Peyer's patch (tissue), 4 donors: ENCODE measurements around the gene KRTAP10-5. TPM values are rescaled to one million over a fixed set of nuclear protein-coding genes. Genes with fewer than 3 reads are reported as not detected.

Source experiments
- DNase-seq, 3 donors: peaks; one replicate each; pipeline ENCODE4 v3.0.0-alpha.2; 2017 to 2019
- H3K27ac ChIP-seq, 4 donors: fragments of 200-600 bp; sonication (generic); one replicate each; pipeline ENCODE4 v1.5.1; 2016 to 2019
- H3K27me3 ChIP-seq, 2 donors: fragments of 200-600 bp; sonication (generic); one replicate each; pipeline ENCODE4 v1.5.1; 2019
- H3K36me3 ChIP-seq, 3 donors: fragments of 200-600 bp; sonication (generic); one replicate each; pipeline ENCODE4 v1.5.1; 2016 to 2019
- H3K4me1 ChIP-seq, 4 donors: fragments of 200-600 bp; sonication (generic); one replicate each; pipeline ENCODE4 v1.5.1; 2016 to 2019
- H3K4me3 ChIP-seq, 4 donors: fragments of 200-600 bp; sonication (generic); 1 replicate in 3 of 4; 2 replicates in 1 of 4; pipeline ENCODE4 v1.5.1; 2016 to 2019; ENCODE audit warnings: mild to moderate bottlenecking in 1 of 4
- H3K9me3 ChIP-seq, 4 donors: fragments of 200-600 bp; sonication (generic); one replicate each; pipeline ENCODE4 v1.5.1; 2016 to 2019; ENCODE audit warnings: mild to moderate bottlenecking in 1 of 4
- CTCF ChIP-seq, 6 experiments: fragments of 450-650 bp in 4 of 6; fragments of 200-600 bp in 2 of 6; sonication (generic) in 1 of 6; IDR thresholded peaks; one replicate each; pipeline ENCODE4 v1.5.1; 2017 to 2019; ENCODE audit warnings: antibody characterized with exemption in 6 of 6, mild to moderate bottlenecking in 3 of 6, moderate library complexity in 1 of 6
- POLR2A ChIP-seq, 2 donors: fragments of 450-650 bp; IDR thresholded peaks; one replicate each; pipeline ENCODE4 v1.5.1; 2017; ENCODE audit warnings: antibody characterized with exemption in 2 of 2, mild to moderate bottlenecking in 2 of 2, moderate library complexity in 2 of 2
- total RNA-seq, 4 donors: library from RNA; depleted of rRNA; stranded (reverse); fragments of >200 nt; gene quantifications; one replicate each; pipeline ENCODE4 v1.1.0, GENCODE V29; 2016

The KRTAP10-5 gene
- total RNA-seq, 4 donors from 2014 or later, result not detected

GRCh38 chr21:44616591-44616926 lies 36.2 kb upstream of the KRTAP10-5 start:
- H3K4me1 ChIP-seq, result no peaks in the 10 kb centered on the region
- H3K27ac ChIP-seq, result no peak overlapping the region
- no peak overlapping the region for H3K4me3 ChIP-seq
- H3K36me3 ChIP-seq, result no peaks in the 10 kb centered on the region
- DNase-seq, result no peak
- H3K9me3 ChIP-seq, result peaks cover 0 to 7% (median 0%) of the 10 kb centered on the region in 4 donors
- TF ChIP-seq CTCF (IDR thresholded peaks at IDR 0.05) (no peak), POLR2A (IDR thresholded peaks at IDR 0.05) (no peak)
- H3K27me3 ChIP-seq, result no peaks in the 10 kb centered on the region

GRCh38 chr21:44615911-44616590 lies 35.6 kb upstream of the KRTAP10-5 start:
- no peaks in the 10 kb centered on the region for H3K36me3 ChIP-seq
- H3K27ac ChIP-seq, result no peak overlapping the region
- TF ChIP-seq CTCF (IDR thresholded peaks at IDR 0.05), result no peak
- TF ChIP-seq POLR2A (IDR thresholded peaks at IDR 0.05), result no peak

GRCh38 chr21:44615466-44615865 lies 35.1 kb upstream of the KRTAP10-5 start:
- TF ChIP-seq CTCF (IDR thresholded peaks at IDR 0.05) (no peak), POLR2A (IDR thresholded peaks at IDR 0.05) (no peak)
- no peak for DNase-seq
- Histone ChIP-seq H3K36me3 (no peaks in the 10 kb centered on the region), H3K27ac (no peak overlapping the region), H3K4me3 (no peak overlapping the region), H3K9me3 (peaks cover 0 to 9% (median 0%) of the 10 kb centered on the region in 4 donors), H3K4me1 (no peaks in the 10 kb centered on the region), H3K27me3 (no peaks in the 10 kb centered on the region)

More at GRCh38 chr21:44615911-44616590, 35.6 kb upstream of the KRTAP10-5 start:
- peak in 2 of 3 donors; percentile 36 to 40 for DNase-seq
- no peaks in the 10 kb centered on the region for H3K27me3 ChIP-seq
- no peaks in the 10 kb centered on the region for H3K4me1 ChIP-seq
- peaks cover 0 to 10% (median 0%) of the 10 kb centered on the region in 4 donors for H3K9me3 ChIP-seq
- H3K4me3 ChIP-seq, result no peak overlapping the region

GRCh38 chr21:44614961-44615391 lies 34.6 kb upstream of the KRTAP10-5 start:
- Histone ChIP-seq H3K4me3 (no peak overlapping the region), H3K27me3 (no peaks in the 10 kb centered on the region), H3K9me3 (peaks cover 0 to 14% (median 0%) of the 10 kb centered on the region in 4 donors), H3K36me3 (no peaks in the 10 kb centered on the region), H3K27ac (no peak overlapping the region), H3K4me1 (no peaks in the 10 kb centered on the region)
- DNase-seq, result no peak
- TF ChIP-seq CTCF (IDR thresholded peaks at IDR 0.05), result no peak
- no peak for TF ChIP-seq POLR2A (IDR thresholded peaks at IDR 0.05)

- Histone ChIP-seq H3K9me3 (peaks cover 0 to 16% (median 0%) of the 10 kb centered on the region in 4 donors), H3K4me3 (no peak overlapping the region), H3K27ac (no peak overlapping the region), H3K36me3 (no peaks in the 10 kb centered on the region), H3K4me1 (no peaks in the 10 kb centered on the region), H3K27me3 (no peaks in the 10 kb centered on the region)
- DNase-seq, result peak in 2 of 3 donors; percentile 34 to 39
- no peak for TF ChIP-seq POLR2A (IDR thresholded peaks at IDR 0.05)
- no peak for TF ChIP-seq CTCF (IDR thresholded peaks at IDR 0.05)
Measured at GRCh38 chr21:44614161-44614631, 33.8 kb upstream of the KRTAP10-5 start.
